ENCODE results near the gene COL12A1. TPM values are rescaled to one million over a fixed set of nuclear protein-coding genes. Genes with fewer than 3 reads are reported as not detected.
A peak's percentile ranks its signal among the peaks of the same experiment; 100 is the strongest.

Gene COL12A1
- total and polyA plus RNA-seq, 10 of the 15 experiments (the other 5 are each of a cell fraction or from before 2014, with no cell fraction given): under 0.01 to 0.69 (median 0.11) TPM; not detected in 6

GRCh38 chr6:75204217-75204958 lies 1.5 kb downstream of the COL12A1 start:
- FAIRE-seq: no peak
- no peaks in the 10 kb centered on the region for H3K79me2 ChIP-seq (ENCODE audit: control insufficient read depth, insufficient read depth, low read length)
- H4K20me1 ChIP-seq (ENCODE audit: control insufficient read depth, insufficient read depth): no peaks in the 10 kb centered on the region; the same call in 1 of the 2 replicates
- H3K27me3 ChIP-seq (replicated peaks in 1 of 2; ENCODE audit: control insufficient read depth in 2 of 2, insufficient read depth in 2 of 2, low read length in 1 of 2): peaks cover 33 to 39% of the 10 kb centered on the region in 2 experiments
- no peak overlapping the region for H3K4me2 ChIP-seq (ENCODE audit: control insufficient read depth, insufficient read depth)
- no TSS peak for BruUV-seq (replicated peaks)
- no peak overlapping the region for H2AFZ ChIP-seq (ENCODE audit: control insufficient read depth, low read depth, low read length)
- no peaks in the 10 kb centered on the region for H3K9me3 ChIP-seq (replicated peaks; ENCODE audit: control insufficient read depth, insufficient read depth, low read length)
- CTCF ChIA-PET: interaction anchor here (0.7 to 5.5 kb wide), 28 partner anchors 9 to 1471 kb away, joined by 3 to 69 read pairs (median 4); no protein-coding TSS in a partner anchor
- no peak overlapping the region for H3K9ac ChIP-seq (ENCODE audit: control insufficient read depth, insufficient read depth, low read length)
- WGBS (ENCODE audit: insufficient coverage, insufficient replicate concordance, low lambda C conversion rate, missing lambda C conversion rate): 20% methylated on average over 35 of the region's 35 CpGs
- TF ChIP-seq RBBP5 (conservative IDR thresholded peaks at IDR 0.05) (no peak), BACH1 (IDR thresholded peaks at IDR 0.05; ENCODE audit: borderline replicate concordance) (no peak), SMC3 (IDR thresholded peaks at IDR 0.05; ENCODE audit: borderline replicate concordance, low read length) (peak; percentile 64), ZNF384 (IDR thresholded peaks at IDR 0.05; ENCODE audit: borderline replicate concordance, low read depth, low read length) (peak; percentile 48; the same call in 1 of the 2 replicates), RAD21 (IDR thresholded peaks at IDR 0.05; ENCODE audit: insufficient read depth, low read depth, low read length) (peak; percentile 69), YY1 (IDR thresholded peaks at IDR 0.05; ENCODE audit: low read depth, low read length) (peak; percentile 22; the same call in 1 of the 2 replicates)
- TF ChIP-seq, protein P1, sequence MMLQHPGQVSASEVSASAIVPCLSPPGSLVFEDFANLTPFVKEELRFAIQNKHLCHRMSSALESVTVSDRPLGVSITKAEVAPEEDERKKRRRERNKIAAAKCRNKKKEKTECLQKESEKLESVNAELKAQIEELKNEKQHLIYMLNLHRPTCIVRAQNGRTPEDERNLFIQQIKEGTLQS (IDR thresholded peaks at IDR 0.05; ENCODE audit: borderline replicate concordance, extremely low read depth, low read depth, low read length): no peak
- TF ChIP-seq, protein P2, sequence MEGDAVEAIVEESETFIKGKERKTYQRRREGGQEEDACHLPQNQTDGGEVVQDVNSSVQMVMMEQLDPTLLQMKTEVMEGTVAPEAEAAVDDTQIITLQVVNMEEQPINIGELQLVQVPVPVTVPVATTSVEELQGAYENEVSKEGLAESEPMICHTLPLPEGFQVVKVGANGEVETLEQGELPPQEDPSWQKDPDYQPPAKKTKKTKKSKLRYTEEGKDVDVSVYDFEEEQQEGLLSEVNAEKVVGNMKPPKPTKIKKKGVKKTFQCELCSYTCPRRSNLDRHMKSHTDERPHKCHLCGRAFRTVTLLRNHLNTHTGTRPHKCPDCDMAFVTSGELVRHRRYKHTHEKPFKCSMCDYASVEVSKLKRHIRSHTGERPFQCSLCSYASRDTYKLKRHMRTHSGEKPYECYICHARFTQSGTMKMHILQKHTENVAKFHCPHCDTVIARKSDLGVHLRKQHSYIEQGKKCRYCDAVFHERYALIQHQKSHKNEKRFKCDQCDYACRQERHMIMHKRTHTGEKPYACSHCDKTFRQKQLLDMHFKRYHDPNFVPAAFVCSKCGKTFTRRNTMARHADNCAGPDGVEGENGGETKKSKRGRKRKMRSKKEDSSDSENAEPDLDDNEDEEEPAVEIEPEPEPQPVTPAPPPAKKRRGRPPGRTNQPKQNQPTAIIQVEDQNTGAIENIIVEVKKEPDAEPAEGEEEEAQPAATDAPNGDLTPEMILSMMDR (IDR thresholded peaks at IDR 0.05 in 2 of 3, conservative IDR thresholded peaks at IDR 0.05 in 1 of 3; ENCODE audit: control insufficient read depth in 2 of 3, extremely low read depth in 1 of 3, insufficient read depth in 1 of 3, low read depth in 3 of 3, low read length in 3 of 3): peak; percentile 57 to 67 (median 64)
- POLR2A ChIA-PET: no interaction called here
- no peak overlapping the region for H3K4me3 ChIP-seq
- SMC1A ChIA-PET (ENCODE audit: uncharacterized antibody, unreplicated experiment): interaction anchor here (0.8 to 4.7 kb wide), 3 partner anchors 794 to 1113 kb away, joined by 4 to 60 read pairs (median 21); no protein-coding TSS in a partner anchor
- ATAC-seq: 0 out of 3 replicates have a peak, but pooled peaks have one; percentile 8
- H3K27ac ChIP-seq (ENCODE audit: control insufficient read depth, insufficient read depth): no peak overlapping the region
- no peaks in the 10 kb centered on the region for H3K4me1 ChIP-seq (ENCODE audit: control insufficient read depth, insufficient read depth, low read length)
- in situ Hi-C loops (cut with MboI): loop anchor here (5.0 to 10.0 kb wide), 2 partner anchors 790 to 1112 kb away; no protein-coding TSS in a partner anchor
- intact Hi-C loops (cut with micrococcal nuclease; ENCODE audit: unreplicated experiment): loop anchor here (1.0 to 10.0 kb wide), 6 partner anchors 270 to 1112 kb away; no protein-coding TSS in a partner anchor
- RAD21 ChIA-PET (ENCODE audit: unreplicated experiment): interaction anchor here (0.9 to 4.4 kb wide), 10 partner anchors 627 to 1465 kb away, joined by 3 to 64 read pairs (median 4); no protein-coding TSS in a partner anchor
- DNase-seq (ENCODE audit: low read depth, low spot score): no peak
- H3K36me3 ChIP-seq (ENCODE audit: control insufficient read depth in 2 of 2, insufficient read depth in 2 of 2, low read length in 1 of 2): no peaks in the 10 kb centered on the region
